ENCODE data around the gene CIPC. TPM values are rescaled to one million over a fixed set of nuclear protein-coding genes. Genes with fewer than 3 reads are reported as not detected.

The CIPC gene
- total and polyA plus RNA-seq, 9 of the 15 experiments (the other 6 are each of a cell fraction or from before 2014, with no cell fraction given): 5.0 to 16.9 (median 10.7) TPM

DNA sequence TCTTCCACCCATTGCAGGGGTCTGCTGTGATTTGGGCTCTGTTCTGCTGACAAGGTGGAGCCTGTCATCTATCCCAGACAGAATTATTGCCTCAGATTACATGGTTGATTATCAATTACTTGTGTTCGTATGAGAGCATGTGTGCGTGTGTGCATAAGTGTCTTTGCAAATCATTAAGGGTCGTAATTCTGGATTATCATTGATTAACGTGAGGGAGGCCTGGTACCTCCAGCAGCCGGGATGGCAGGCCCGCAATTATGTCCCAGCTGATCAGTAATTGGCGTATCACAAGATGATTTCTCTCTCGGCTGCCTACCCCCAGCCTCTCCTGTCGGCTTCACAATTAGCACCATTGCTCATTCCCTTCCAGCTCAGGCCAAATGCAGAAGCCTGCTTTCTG is 39.9 kb upstream of the CIPC start:
- FAIRE-seq: no peak

More for the DNA sequence above, 39.9 kb upstream of the CIPC start:
- in situ Hi-C loops (cut with MboI) (loop anchor here (5.0 to 25.0 kb wide), 2 partner anchors 146 to 346 kb away; no protein-coding TSS in a partner anchor), intact Hi-C loops (cut with micrococcal nuclease) (loop anchor here (5.0 kb wide), 1 partner anchor 36 kb away; no protein-coding TSS in a partner anchor)
- H3K27ac ChIP-seq (ENCODE audit: extremely low read depth, low read depth, low read length): no peak overlapping the region
- no peak overlapping the region for H3K4me3 ChIP-seq
- ATAC-seq (no peak), DNase-seq (ENCODE audit: extremely low read depth in 1 of 4, low spot score in 3 of 4) (no peak)
- BruUV-seq (replicated peaks): no TSS peak
- no peaks in the 10 kb centered on the region for H4K20me1 ChIP-seq (replicated peaks; ENCODE audit: control insufficient read depth, insufficient read depth, low read length)
- no peaks in the 10 kb centered on the region for H3K9me3 ChIP-seq (replicated peaks; ENCODE audit: control insufficient read depth, insufficient read depth, low read depth, low read length)
- WGBS (ENCODE audit: insufficient coverage, low coverage, missing lambda C conversion rate): 68% methylated on average over 9 of the region's 9 CpGs
- TF ChIP-seq HLTF (IDR thresholded peaks at IDR 0.05) (no peak), ZNF589 (CRISPR knock-in tag; IDR thresholded peaks at IDR 0.05; ENCODE audit: low read depth) (no peak), ZKSCAN8 (CRISPR knock-in tag; IDR thresholded peaks at IDR 0.05) (no peak), MCM2 (IDR thresholded peaks at IDR 0.05; ENCODE audit: low read depth) (no peak), CBX3 (IDR thresholded peaks at IDR 0.05; ENCODE audit: borderline replicate concordance in 1 of 2, low read length in 2 of 2) (no peak), HDAC1 (IDR thresholded peaks at IDR 0.05) (no peak), ZNF282 (CRISPR knock-in tag; IDR thresholded peaks at IDR 0.05) (no peak), ASH1L (IDR thresholded peaks at IDR 0.05; ENCODE audit: borderline replicate concordance, low read depth, partially characterized antibody) (no peak), SUPT5H (IDR thresholded peaks at IDR 0.05) (no peak), COPS2 (conservative IDR thresholded peaks at IDR 0.05) (no peak), GTF2F1 (IDR thresholded peaks at IDR 0.05; ENCODE audit: low read depth, low read length) (no peak)
- TF ChIP-seq, protein P1, sequence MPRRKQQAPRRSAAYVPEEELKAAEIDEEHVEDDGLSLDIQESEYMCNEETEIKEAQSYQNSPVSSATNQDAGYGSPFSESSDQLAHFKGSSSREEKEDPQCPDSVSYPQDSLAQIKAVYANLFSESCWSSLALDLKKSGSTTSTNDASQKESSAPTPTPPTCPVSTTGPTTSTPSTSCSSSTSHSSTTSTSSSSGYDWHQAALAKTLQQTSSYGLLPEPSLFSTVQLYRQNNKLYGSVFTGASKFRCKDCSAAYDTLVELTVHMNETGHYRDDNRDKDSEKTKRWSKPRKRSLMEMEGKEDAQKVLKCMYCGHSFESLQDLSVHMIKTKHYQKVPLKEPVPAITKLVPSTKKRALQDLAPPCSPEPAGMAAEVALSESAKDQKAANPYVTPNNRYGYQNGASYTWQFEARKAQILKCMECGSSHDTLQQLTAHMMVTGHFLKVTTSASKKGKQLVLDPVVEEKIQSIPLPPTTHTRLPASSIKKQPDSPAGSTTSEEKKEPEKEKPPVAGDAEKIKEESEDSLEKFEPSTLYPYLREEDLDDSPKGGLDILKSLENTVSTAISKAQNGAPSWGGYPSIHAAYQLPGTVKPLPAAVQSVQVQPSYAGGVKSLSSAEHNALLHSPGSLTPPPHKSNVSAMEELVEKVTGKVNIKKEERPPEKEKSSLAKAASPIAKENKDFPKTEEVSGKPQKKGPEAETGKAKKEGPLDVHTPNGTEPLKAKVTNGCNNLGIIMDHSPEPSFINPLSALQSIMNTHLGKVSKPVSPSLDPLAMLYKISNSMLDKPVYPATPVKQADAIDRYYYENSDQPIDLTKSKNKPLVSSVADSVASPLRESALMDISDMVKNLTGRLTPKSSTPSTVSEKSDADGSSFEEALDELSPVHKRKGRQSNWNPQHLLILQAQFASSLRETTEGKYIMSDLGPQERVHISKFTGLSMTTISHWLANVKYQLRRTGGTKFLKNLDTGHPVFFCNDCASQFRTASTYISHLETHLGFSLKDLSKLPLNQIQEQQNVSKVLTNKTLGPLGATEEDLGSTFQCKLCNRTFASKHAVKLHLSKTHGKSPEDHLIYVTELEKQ (CRISPR knock-in tag; IDR thresholded peaks at IDR 0.05): no peak
- TF ChIP-seq, protein P2, sequence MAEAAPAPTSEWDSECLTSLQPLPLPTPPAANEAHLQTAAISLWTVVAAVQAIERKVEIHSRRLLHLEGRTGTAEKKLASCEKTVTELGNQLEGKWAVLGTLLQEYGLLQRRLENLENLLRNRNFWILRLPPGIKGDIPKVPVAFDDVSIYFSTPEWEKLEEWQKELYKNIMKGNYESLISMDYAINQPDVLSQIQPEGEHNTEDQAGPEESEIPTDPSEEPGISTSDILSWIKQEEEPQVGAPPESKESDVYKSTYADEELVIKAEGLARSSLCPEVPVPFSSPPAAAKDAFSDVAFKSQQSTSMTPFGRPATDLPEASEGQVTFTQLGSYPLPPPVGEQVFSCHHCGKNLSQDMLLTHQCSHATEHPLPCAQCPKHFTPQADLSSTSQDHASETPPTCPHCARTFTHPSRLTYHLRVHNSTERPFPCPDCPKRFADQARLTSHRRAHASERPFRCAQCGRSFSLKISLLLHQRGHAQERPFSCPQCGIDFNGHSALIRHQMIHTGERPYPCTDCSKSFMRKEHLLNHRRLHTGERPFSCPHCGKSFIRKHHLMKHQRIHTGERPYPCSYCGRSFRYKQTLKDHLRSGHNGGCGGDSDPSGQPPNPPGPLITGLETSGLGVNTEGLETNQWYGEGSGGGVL (CRISPR knock-in tag; IDR thresholded peaks at IDR 0.05): no peak
- TF ChIP-seq, protein P3, sequence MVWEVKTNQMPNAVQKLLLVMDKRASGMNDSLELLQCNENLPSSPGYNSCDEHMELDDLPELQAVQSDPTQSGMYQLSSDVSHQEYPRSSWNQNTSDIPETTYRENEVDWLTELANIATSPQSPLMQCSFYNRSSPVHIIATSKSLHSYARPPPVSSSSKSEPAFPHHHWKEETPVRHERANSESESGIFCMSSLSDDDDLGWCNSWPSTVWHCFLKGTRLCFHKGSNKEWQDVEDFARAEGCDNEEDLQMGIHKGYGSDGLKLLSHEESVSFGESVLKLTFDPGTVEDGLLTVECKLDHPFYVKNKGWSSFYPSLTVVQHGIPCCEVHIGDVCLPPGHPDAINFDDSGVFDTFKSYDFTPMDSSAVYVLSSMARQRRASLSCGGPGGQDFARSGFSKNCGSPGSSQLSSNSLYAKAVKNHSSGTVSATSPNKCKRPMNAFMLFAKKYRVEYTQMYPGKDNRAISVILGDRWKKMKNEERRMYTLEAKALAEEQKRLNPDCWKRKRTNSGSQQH (CRISPR knock-in tag; IDR thresholded peaks at IDR 0.05): no peak
- ChIA-PET POLR2A (interaction anchor here (0.6 kb wide), 1 partner anchor 13 kb away, joined by 5 read pairs; no protein-coding TSS in a partner anchor), CTCF (ENCODE audit: low intra/inter-chr PET ratio) (interaction anchor here (2.4 kb wide), 1 partner anchor 144 kb away, joined by 17 read pairs; no protein-coding TSS in a partner anchor)
- no peak overlapping the region for H3K4me2 ChIP-seq (ENCODE audit: insufficient read depth, low read length)
- H3K9me1 ChIP-seq (ENCODE audit: control insufficient read depth, insufficient read depth, low read length): no peaks in the 10 kb centered on the region
- H3K79me2 ChIP-seq (ENCODE audit: control insufficient read depth, insufficient read depth, low read length): no peaks in the 10 kb centered on the region
- no peak overlapping the region for H2AFZ ChIP-seq (ENCODE audit: low read depth, low read length)
- no peaks in the 10 kb centered on the region for H3K27me3 ChIP-seq (ENCODE audit: control insufficient read depth in 2 of 2, insufficient read depth in 2 of 2, low read length in 2 of 2)
- H3K4me1 ChIP-seq (replicated peaks in 1 of 2; ENCODE audit: control insufficient read depth in 2 of 2, insufficient read depth in 2 of 2, low read length in 2 of 2): peaks cover 7 to 8% of the 10 kb centered on the region in 2 experiments; a peak in 3 of 5 replicates
- no peaks in the 10 kb centered on the region for H3K36me3 ChIP-seq (ENCODE audit: control insufficient read depth, insufficient read depth, low read length)
- H3K9ac ChIP-seq (ENCODE audit: insufficient read depth in 1 of 2, low read depth in 2 of 2, low read length in 2 of 2): no peak overlapping the region
